ENCODE results near the gene CNTROB.

Gene CNTROB

GRCh38 chr17:7946441-7946840 is 14.4 kb downstream of the CNTROB start (continued):
- no peak for TF ChIP-seq CTCF (tag by site-specific recombination; IDR thresholded peaks at IDR 0.05)
- no peak for TF ChIP-seq ZBTB48 (tag by site-specific recombination; IDR thresholded peaks at IDR 0.05)
- no peak for TF ChIP-seq ZNF133 (tag by site-specific recombination; IDR thresholded peaks at IDR 0.05)
- TF ChIP-seq ZNF19 (tag by site-specific recombination; IDR thresholded peaks at IDR 0.05; ENCODE audit: low read depth) = no peak
- no peak for TF ChIP-seq ZNF423 (tag by site-specific recombination; IDR thresholded peaks at IDR 0.05)
- TF ChIP-seq PBX3 (CRISPR knock-in tag; IDR thresholded peaks at IDR 0.05) = no peak
- no peak for TF ChIP-seq ZNF530 (tag by site-specific recombination; IDR thresholded peaks at IDR 0.05; ENCODE audit: low read depth)
- TF ChIP-seq ZNF639 (tag by site-specific recombination; IDR thresholded peaks at IDR 0.05) = no peak
- no peak for TF ChIP-seq ZNF214 (tag by site-specific recombination; IDR thresholded peaks at IDR 0.05; ENCODE audit: borderline replicate concordance)
- no peak for TF ChIP-seq ZNF510 (tag by site-specific recombination; IDR thresholded peaks at IDR 0.05; ENCODE audit: insufficient replicate concordance)

GRCh38 chr17:7947651-7948050 is 15.6 kb downstream of the CNTROB start:
- ChIA-PET POLR2A (interaction anchor here (0.5 to 1.1 kb wide), 2 partner anchors 91 to 400 kb away, joined by 3 read pairs; partner anchors contain the start of gene NAA38), CTCF (interaction anchor here (1.0 to 1.3 kb wide), 2 partner anchors 36 to 50 kb away, joined by 3 to 4 read pairs; no protein-coding TSS in a partner anchor)

GRCh38 chr17:7950578-7950977 is 18.6 kb downstream of the CNTROB start:
- Histone ChIP-seq H3K4me3 (ENCODE audit: low read depth, low read length) (no peak overlapping the region), H3K27ac (ENCODE audit: extremely low read depth, low read depth, low read length) (no peak overlapping the region), H3K9me3 (ENCODE audit: control insufficient read depth, insufficient read depth, low read depth, low read length) (no peaks in the 10 kb centered on the region), H3K4me1 (ENCODE audit: control insufficient read depth, insufficient read depth, low read length) (no peaks in the 10 kb centered on the region), H3K36me3 (ENCODE audit: control insufficient read depth in 2 of 2, insufficient read depth in 1 of 2, low read length in 2 of 2) (peaks cover 44 to 47% of the 10 kb centered on the region in 2 experiments)
- TF ChIP-seq ZNF146 (tag by site-specific recombination; IDR thresholded peaks at IDR 0.05) (peak; percentile 98), ZNF10 (tag by site-specific recombination; IDR thresholded peaks at IDR 0.05) (no peak)
- ChIA-PET CTCF (no interaction called here), POLR2A (no interaction called here)

More at GRCh38 chr17:7947651-7948050, 15.6 kb downstream of the CNTROB start:
- Histone ChIP-seq H3K27ac (ENCODE audit: extremely low read depth, low read depth, low read length) (no peak overlapping the region), H3K4me1 (ENCODE audit: control insufficient read depth, insufficient read depth, low read length) (no peaks in the 10 kb centered on the region), H3K9me3 (ENCODE audit: control insufficient read depth, insufficient read depth, low read depth, low read length) (no peaks in the 10 kb centered on the region), H3K4me3 (ENCODE audit: low read depth, low read length) (no peak overlapping the region), H3K36me3 (ENCODE audit: control insufficient read depth in 2 of 2, insufficient read depth in 1 of 2, low read length in 2 of 2) (peaks cover 69 to 73% of the 10 kb centered on the region in 2 experiments)
- TF ChIP-seq PRDM1 (tag by site-specific recombination; IDR thresholded peaks at IDR 0.05) (peak; percentile 43; the same call in 1 of the 2 replicates), ZNF610 (tag by site-specific recombination; IDR thresholded peaks at IDR 0.05; ENCODE audit: borderline replicate concordance) (no peak)

- ChIA-PET POLR2A (interaction anchor here (0.8 kb wide), 1 partner anchor 15 kb away, joined by 3 read pairs; no protein-coding TSS in a partner anchor), CTCF (interaction anchor here (0.6 kb wide), 1 partner anchor 34 kb away, joined by 3 read pairs; no protein-coding TSS in a partner anchor)
- H3K27ac ChIP-seq (ENCODE audit: extremely low read depth, low read depth, low read length) = no peak overlapping the region
- no peak overlapping the region for H3K4me3 ChIP-seq (ENCODE audit: low read depth, low read length)
- TF ChIP-seq ZNF169 (tag by site-specific recombination; IDR thresholded peaks at IDR 0.05) = no peak
- TF ChIP-seq ZNF37A (tag by site-specific recombination; IDR thresholded peaks at IDR 0.05) = no peak
- no peak for TF ChIP-seq ZBTB10 (tag by site-specific recombination; IDR thresholded peaks at IDR 0.05)
- no peak for TF ChIP-seq ZNF10 (tag by site-specific recombination; IDR thresholded peaks at IDR 0.05)
- no peak for TF ChIP-seq ELK4 (IDR thresholded peaks at IDR 0.05; ENCODE audit: borderline replicate concordance, low read depth, low read length)
- peaks cover 37 to 40% of the 10 kb centered on the region in 2 experiments for H3K36me3 ChIP-seq (ENCODE audit: control insufficient read depth in 2 of 2, insufficient read depth in 1 of 2, low read length in 2 of 2)
- H3K9me3 ChIP-seq (ENCODE audit: control insufficient read depth, insufficient read depth, low read depth, low read length) = no peaks in the 10 kb centered on the region
- H3K4me1 ChIP-seq (ENCODE audit: control insufficient read depth, insufficient read depth, low read length) = no peaks in the 10 kb centered on the region
Measured at GRCh38 chr17:7951143-7951792, 19.3 kb downstream of the CNTROB start.

Data from HEK293 (cell line).